HK-2 (cell line): ENCODE data around the gene CEP112.
A peak's percentile ranks its signal among the peaks of the same experiment; 100 is the strongest.

Source experiments
- DNase-seq: peaks from one replicate; pipeline ENCODE4 v3.0.0-alpha.2; 2018; ENCODE audit not compliant: unreplicated experiment

Gene CEP112

GRCh38 chr17:65655706-65656105 is 536.2 kb downstream of the CEP112 start:
- no peak for DNase-seq

DNA sequence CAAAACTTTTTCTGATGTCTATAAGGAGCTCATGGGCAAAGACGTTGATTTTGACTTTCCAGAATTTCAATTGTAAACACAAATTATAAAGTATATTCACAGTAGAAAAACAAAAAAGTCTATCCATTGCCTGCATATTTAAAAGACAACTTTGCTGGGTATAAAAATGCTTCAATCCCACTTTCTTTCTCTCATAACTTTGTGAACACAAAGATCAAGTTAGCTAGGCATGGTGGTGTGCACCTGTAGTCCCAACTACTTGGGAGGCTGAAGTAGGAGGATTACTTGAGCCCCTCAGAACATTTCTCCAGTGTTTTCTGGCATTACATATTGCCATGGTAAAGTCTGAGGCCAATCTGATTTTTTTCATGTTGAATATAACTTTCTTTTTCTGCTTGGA is 547.4 kb downstream of the CEP112 start:
- no peak for DNase-seq

GRCh38 chr17:65638221-65638975 is 553.5 kb downstream of the CEP112 start:
- no peak for DNase-seq

GRCh38 chr17:65637786-65638185 is 554.1 kb downstream of the CEP112 start:
- no peak for DNase-seq

DNA sequence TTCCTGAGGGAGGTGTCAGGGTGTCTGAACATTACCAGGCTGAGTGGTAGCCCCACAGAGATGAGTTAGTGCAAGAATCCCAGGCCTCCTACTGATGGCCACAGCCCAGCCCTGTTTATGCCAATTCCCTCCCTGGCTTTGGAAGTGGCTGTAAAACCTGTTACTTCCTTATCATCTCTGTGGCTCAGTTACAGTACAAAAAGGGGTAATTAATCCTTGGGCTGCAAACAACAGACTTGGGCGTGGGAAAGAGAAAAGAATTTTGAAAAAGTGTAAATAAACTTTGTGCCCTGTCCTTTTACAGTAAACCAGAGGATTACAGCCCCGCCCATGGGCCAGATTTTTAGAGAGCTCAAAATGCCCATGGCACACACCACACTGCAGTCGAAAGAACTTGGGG is 557.4 kb downstream of the CEP112 start:
- DNase-seq: no peak

DNA sequence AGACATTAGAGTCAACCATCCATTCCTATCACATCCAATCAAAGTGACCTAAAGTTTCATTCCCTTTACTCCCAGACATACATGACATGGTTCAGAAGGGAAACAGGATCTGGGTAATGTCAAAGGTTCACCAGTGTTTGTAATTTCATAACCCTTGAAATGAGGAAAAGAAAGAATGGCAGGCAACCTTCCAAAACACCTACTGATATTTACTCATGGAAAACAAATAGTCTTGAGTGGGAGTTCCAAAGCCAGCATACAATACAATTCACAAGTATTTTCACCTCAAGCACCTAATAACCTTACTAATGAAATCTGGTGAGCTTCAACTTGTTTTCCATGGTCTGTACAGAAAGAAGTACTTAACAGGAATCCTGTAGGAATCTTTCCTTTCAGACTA is 557.9 kb downstream of the CEP112 start:
- DNase-seq: no peak

- no peak for DNase-seq
Observed at GRCh38 chr17:65633146-65633881, 558.6 kb downstream of the CEP112 start.

DNA sequence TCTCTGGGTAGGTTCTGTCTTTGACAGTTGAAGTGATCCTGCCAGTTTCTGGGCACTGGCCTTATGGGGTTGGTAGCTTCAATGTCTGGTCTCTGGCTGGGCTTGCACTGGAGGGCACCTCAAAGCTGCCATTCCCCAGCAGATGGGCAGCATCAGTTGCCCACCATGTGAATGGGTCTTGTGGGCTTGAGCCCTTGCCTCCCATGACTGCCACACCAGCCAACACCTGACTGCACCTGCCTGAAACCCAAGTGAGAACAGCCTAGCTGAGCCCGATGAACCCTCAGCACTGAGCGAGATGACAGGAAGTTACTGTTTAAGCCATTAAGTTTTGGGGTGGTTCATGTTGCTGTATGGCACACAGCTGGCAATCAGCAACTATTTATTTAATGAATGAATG is 561.4 kb downstream of the CEP112 start:
- DNase-seq: no peak

DNA sequence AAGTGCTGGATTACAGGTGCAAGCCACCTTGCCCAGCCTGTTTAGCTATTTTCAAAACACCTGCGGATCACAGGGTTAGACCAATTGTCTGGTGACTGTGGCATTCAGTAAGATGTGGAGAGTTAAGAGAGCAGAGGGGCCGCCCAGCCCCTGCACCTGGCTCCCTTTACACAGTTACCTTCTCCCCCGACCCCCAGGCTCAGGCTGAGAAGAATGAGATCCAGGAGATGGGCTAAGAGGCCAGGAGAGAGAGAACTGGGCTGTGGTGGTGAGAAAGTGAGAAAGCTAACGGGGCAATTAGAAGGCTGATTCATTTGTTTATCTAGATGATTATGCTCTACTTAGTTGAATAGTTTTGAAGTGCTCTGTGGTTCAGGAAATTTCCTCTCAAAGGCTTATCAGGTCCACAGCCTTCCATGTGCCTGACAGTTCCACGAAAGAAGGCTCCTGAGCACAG is 562.7 kb downstream of the CEP112 start:
- no peak for DNase-seq

GRCh38 chr17:65628644-65629036 is 563.3 kb downstream of the CEP112 start:
- DNase-seq: no peak

DNA sequence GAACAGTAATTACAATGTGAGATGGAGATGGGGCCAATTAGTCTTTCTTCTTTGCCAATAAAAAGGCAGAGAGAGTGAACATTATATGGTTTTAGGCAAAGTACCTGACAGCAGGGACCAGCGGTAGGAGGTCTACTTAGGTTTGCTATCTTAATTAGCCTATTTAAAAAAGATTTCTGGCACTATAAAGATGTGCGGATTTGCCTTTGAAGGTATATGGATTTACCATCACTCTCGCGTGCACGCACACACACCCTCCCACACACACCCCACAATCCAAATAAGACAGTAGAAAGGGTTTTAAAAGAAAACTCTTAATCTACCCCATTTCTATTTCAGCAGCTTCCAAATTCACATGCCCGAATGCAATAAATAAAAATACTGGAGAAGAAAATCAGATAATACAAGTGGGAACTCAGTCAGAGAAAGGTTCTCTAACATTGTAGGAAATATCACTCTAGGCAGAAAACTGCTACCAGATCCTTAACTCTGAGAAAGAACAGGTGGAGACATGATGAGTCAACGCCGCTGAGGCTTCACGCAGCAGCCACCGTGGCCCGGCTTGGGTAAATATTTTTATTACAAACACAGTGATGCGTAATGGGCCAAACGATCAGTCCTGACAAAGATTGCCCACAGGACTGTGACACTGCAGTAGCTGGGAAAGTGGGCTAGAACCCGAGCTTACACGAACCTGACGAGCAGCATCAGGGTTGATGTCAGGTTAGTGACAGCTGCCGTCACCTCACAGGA is 563.9 kb downstream of the CEP112 start:
- DNase-seq: peak; percentile 51

- no peak for DNase-seq
Observed at GRCh38 chr17:65627108-65627507, 564.8 kb downstream of the CEP112 start.

- no peak for DNase-seq
Observed at GRCh38 chr17:65626451-65626850, 565.5 kb downstream of the CEP112 start.

GRCh38 chr17:65618516-65618915 is 573.4 kb downstream of the CEP112 start:
- DNase-seq: no peak

DNA sequence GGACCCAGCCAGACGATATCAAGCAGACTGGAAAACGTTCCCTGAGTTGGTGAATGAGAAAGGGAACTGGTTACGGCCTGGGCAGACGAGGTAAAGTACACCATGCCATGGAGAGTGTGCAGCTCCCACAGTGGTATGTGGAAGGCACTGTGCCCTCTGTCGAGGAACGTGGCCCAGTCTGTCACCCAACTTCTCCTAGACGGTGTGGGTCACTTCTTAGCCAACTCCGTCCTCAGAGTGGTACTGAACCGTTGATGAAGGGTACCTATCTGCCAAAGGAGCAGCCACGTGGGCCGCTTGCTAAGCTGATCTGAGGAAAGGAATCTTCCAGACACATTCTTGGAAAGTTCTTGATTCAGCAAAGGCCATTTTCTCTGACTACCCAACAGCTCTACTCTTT is 574.4 kb downstream of the CEP112 start:
- DNase-seq: no peak

- no peak for DNase-seq
Observed at GRCh38 chr17:65609749-65610148, 582.2 kb downstream of the CEP112 start.

DNA sequence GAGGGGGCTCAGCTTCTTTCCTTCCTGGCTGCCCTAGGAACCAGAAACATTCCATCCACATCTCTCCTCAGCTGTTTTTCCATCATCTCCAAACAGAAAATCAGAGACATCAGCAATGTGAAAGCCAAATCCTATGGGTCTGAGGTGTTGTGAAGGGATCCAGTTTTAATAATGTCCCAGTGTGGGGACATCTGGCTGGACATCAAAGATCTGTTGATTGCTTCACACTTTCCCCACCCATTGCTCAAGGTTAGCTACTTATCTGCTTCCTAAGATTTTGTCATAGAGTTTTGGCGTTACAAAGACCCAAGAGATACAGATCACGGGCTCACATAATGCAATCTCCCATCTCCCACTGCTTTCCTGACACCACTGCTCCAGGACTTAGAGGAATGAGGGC is 582.6 kb downstream of the CEP112 start:
- no peak for DNase-seq

- DNase-seq: no peak
Observed at GRCh38 chr17:65604070-65604469, 587.9 kb downstream of the CEP112 start.

DNA sequence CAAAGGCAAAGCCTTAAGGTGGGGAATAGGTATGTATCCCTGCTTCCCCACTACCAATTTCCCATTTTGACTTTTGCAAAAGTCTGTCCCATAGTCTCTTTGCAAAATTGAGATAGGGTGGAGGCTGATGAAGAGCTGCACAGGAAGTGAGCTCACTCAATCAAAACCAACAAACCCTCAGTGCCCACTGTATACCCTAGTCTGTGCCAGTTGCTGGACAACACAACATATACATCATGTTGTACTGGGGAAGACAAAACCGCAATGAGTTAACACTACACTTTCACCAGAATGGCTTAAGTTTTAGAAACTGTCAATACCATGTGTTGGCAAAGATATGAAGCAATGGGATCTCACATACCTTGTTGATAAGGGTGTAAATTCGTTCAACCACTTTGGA is 590.1 kb downstream of the CEP112 start:
- DNase-seq: no peak

GRCh38 chr17:65601145-65601544 is 590.8 kb downstream of the CEP112 start:
- no peak for DNase-seq

GRCh38 chr17:65600518-65600917 is 591.4 kb downstream of the CEP112 start:
- no peak for DNase-seq

DNA sequence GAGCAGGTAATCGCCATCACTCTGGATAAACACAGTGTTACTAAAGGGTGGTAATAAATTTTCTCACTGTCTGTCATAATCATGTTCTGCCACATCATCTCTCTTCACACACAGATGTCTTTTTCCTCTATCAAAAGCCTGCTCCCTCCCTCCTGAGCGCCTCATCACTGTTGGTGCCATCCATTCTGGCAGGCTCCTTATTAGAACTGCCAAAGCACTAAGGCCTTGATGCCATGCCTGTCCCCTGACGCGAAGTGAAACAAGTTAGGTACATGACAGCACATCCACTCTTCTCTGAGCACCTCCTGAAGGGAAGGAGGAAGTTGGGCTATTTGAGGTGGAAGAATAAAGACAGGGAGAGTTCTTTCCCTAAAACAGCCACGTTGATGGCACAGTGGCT is 592.3 kb downstream of the CEP112 start:
- no peak for DNase-seq

GRCh38 chr17:65598746-65599145 is 593.2 kb downstream of the CEP112 start:
- no peak for DNase-seq
